Tibial nerve (tissue), 4 donors: ENCODE results near the gene LBP.
"Not testable (repeated sequence)": the region's sequence is repeated elsewhere in the genome, so short reads cannot be mapped to it uniquely, and the experiment has no call there.

Experiments used
- EP300 ChIP-seq, 2 donors: sonication (generic); formaldehyde crosslinking; IDR thresholded peaks; one replicate each; pipeline ENCODE4 v1.6.1; 2017; ENCODE audit warnings: antibody characterized with exemption in 2 of 2, mild to moderate bottlenecking in 1 of 2
- TF ChIP-seq, protein P1 (sequence below), 5 experiments: fragments of 200-600 bp in 3 of 5; fragments of 450-650 bp in 2 of 5; sonication (generic) in 3 of 5; IDR thresholded peaks; one replicate each; pipeline ENCODE4 v1.5.1; 2016 to 2019; ENCODE audit warnings: antibody characterized with exemption in 5 of 5, mild to moderate bottlenecking in 3 of 5, moderate library complexity in 2 of 5

DNA sequence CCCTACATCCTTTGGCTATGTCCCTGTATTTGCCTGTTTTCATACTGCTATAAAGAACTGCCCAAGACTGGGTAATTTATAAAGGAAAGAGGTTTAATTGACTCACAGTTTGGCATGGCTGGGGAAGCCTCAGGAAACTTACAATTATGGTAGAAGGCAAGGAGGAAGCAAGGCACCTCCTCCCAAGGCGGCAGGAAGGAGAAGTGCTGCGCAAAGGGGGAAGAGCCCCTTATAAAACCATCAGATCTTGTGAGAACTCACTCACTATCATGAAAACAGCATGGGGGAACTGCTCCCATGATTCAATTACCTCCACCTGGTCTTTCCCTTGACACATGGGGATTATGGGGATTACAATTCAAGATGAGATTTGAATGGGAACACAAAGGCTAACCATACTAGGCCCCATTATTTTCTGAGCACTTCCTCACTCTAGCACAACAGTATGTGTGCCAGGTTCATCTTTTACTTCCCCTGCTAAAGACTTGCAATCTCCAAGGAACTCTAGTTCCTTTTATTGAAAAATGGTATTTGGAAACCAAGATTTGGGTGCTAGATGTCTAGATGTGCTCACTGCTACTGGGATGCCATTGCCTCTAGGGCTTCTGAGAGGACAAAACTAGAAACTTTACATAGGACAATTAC, 49.6 kb downstream of the LBP start:
- not testable (repeated sequence) for TF ChIP-seq EP300 (IDR thresholded peaks at IDR 0.05)
- TF ChIP-seq, protein P1, sequence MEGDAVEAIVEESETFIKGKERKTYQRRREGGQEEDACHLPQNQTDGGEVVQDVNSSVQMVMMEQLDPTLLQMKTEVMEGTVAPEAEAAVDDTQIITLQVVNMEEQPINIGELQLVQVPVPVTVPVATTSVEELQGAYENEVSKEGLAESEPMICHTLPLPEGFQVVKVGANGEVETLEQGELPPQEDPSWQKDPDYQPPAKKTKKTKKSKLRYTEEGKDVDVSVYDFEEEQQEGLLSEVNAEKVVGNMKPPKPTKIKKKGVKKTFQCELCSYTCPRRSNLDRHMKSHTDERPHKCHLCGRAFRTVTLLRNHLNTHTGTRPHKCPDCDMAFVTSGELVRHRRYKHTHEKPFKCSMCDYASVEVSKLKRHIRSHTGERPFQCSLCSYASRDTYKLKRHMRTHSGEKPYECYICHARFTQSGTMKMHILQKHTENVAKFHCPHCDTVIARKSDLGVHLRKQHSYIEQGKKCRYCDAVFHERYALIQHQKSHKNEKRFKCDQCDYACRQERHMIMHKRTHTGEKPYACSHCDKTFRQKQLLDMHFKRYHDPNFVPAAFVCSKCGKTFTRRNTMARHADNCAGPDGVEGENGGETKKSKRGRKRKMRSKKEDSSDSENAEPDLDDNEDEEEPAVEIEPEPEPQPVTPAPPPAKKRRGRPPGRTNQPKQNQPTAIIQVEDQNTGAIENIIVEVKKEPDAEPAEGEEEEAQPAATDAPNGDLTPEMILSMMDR (IDR thresholded peaks at IDR 0.05): not testable (repeated sequence)
